Measurements from ENCODE around the gene FAM168A.

GRCh38 chr11:73422886-73423285 is 175.0 kb downstream of the FAM168A start:
- TF ChIP-seq EZH2 (IDR thresholded peaks at IDR 0.05; ENCODE audit: borderline replicate concordance, control insufficient read depth, low read depth, low read length) (no peak), TAF1 (IDR thresholded peaks at IDR 0.05; ENCODE audit: borderline replicate concordance, low read depth, low read length) (no peak)
